Activated B cell treated with CpG ODN at 0.5 μM for 24 hours (primary cell): ENCODE data around the gene TOMT. TPM values are rescaled to one million over a fixed set of nuclear protein-coding genes. Genes with fewer than 3 reads are reported as not detected.

Experiments used
- ATAC-seq: fragments of 200-7000 bp; cut with Tn5 transposase; one replicate; pipeline ENCODE4 v1.10.0; 2021; ENCODE audit warnings: low read depth, mild to moderate bottlenecking, moderate library complexity
- CTCF ChIA-PET: fragments of 350-600 bp; sonication (Branson Sonifier 250); formaldehyde crosslinking; loops from one replicate; lab custom pipeline; 2021; ENCODE audit warnings: antibody characterized with exemption; lab: Charles Lee
- POLR2A ChIA-PET: fragments of 350-600 bp; sonication (Branson Sonifier 250); formaldehyde crosslinking; loops from one replicate; lab custom pipeline; 2021; ENCODE audit warnings: antibody characterized with exemption; lab: Charles Lee
- DNase-seq: peaks from one replicate; pipeline ENCODE4 v3.0.0; 2022
- H3K27ac Mint-ChIP-seq: one replicate; pipeline ENCODE4 v1.8.0; 2020; ENCODE audit warnings: mixed read lengths
- H3K27me3 Mint-ChIP-seq: one replicate; pipeline ENCODE4 v1.8.0; 2021; ENCODE audit warnings: mixed read lengths
- H3K36me3 Mint-ChIP-seq: one replicate; pipeline ENCODE4 v1.8.0; 2021; ENCODE audit warnings: low read depth, mixed read lengths
- H3K4me1 Mint-ChIP-seq: one replicate; pipeline ENCODE4 v1.8.0; 2021; ENCODE audit warnings: mixed read lengths
- H3K4me3 Mint-ChIP-seq: one replicate; pipeline ENCODE4 v1.8.0; 2020; ENCODE audit warnings: mild to moderate bottlenecking, mixed read lengths
- H3K9me3 Mint-ChIP-seq: one replicate; pipeline ENCODE4 v1.8.0; 2020; ENCODE audit warnings: mixed read lengths
- intact Hi-C: fragments of 100-400 bp; cut with micrococcal nuclease; formaldehyde crosslinking; loops from one replicate; pipeline ENCODE4 v1.15.1; 2024
- total RNA-seq: library from RNA; stranded (reverse); gene quantifications from 2 replicates; pipeline ENCODE4 v1.2.3, GENCODE V29; 2022
- TF ChIP-seq, protein P1 (sequence below): fragments of 200-600 bp; IDR thresholded peaks from one replicate; pipeline ENCODE4 v1.8.0; 2022; ENCODE audit warnings: antibody characterized with exemption, mild to moderate bottlenecking

TOMT gene
- total RNA-seq, 1 donor from 2014 or later = not detected

DNA sequence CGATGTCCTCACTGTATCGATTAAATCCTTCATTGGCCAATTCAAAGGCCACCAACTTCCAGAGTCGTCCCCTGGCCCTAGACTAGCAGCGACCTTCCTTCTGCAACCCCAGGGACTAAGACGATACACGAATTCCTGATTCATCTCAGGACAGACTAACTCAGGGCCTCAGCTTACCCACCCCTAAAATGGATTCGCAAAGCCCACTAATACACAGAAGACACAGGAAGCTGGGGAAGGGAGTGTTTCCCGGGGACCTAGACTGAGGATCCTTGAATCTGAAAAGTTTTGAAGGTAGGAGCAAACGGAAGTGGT is 3.1 kb upstream of the TOMT start:
- Mint-ChIP-seq H3K4me1 (peaks cover 46% of the 10 kb centered on the region), H3K27me3 (no peaks in the 10 kb centered on the region), H3K9me3 (no peaks in the 10 kb centered on the region), H3K4me3 (peak overlapping the region; percentile 96), H3K36me3 (peaks cover 54% of the 10 kb centered on the region), H3K27ac (peak overlapping the region; percentile 93)
- DNase-seq = no peak
- ATAC-seq = peak; percentile 1
- intact Hi-C loops = loop anchor here (2.0 kb wide), 2 partner anchors 62 to 120 kb away; no protein-coding TSS in a partner anchor
- CTCF ChIA-PET = interaction anchor here (2.3 to 5.0 kb wide), 2 partner anchors 12 to 77 kb away, joined by 15 to 22 read pairs; no protein-coding TSS in a partner anchor
- TF ChIP-seq, protein P1, sequence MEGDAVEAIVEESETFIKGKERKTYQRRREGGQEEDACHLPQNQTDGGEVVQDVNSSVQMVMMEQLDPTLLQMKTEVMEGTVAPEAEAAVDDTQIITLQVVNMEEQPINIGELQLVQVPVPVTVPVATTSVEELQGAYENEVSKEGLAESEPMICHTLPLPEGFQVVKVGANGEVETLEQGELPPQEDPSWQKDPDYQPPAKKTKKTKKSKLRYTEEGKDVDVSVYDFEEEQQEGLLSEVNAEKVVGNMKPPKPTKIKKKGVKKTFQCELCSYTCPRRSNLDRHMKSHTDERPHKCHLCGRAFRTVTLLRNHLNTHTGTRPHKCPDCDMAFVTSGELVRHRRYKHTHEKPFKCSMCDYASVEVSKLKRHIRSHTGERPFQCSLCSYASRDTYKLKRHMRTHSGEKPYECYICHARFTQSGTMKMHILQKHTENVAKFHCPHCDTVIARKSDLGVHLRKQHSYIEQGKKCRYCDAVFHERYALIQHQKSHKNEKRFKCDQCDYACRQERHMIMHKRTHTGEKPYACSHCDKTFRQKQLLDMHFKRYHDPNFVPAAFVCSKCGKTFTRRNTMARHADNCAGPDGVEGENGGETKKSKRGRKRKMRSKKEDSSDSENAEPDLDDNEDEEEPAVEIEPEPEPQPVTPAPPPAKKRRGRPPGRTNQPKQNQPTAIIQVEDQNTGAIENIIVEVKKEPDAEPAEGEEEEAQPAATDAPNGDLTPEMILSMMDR = no peak
- POLR2A ChIA-PET = interaction anchor here (0.6 to 4.9 kb wide), 5 partner anchors 10 to 175 kb away, joined by 3 to 31 read pairs (median 7); partner anchors contain the start of genes ANAPC15, RNF121 and XNDC1N

DNA sequence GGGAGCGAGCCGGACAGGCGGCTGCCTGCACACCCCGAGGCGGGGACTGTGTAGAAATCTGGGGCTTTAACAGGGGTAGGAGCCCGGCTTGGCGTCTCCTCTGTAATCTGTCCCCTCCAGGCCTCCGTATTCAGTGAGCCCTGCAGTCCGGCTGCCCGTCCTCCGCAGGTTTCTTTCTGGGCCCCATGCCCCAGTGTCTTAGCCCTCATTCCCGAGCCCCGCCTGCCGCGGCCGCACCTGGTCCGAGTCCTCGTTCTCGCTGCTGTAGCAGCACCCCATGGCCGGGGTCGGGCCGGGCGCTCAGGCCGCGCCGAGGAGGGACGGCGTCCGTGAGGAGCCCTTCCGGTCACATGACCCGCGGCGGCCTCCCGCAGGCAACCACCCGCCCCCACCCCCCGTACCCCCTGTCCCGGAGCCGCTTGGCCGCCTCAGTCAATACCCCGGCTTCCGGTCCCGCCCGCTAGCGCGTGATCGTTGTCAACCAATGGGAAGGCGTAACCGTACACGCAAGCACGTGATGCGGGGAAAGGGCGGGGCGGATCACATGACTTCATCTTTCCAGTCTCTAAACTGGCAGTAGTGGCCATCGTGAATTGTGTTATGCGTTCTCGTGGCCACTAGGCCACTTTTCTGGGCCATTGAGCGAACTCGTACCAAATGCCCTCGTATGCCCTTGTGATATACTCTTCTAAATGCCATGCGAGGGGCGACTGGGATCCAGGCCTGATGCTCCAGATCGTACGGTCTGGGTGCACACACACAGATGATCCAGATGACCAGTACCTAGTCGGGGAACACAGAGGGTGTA is 2.6 kb upstream of the TOMT start, which contains the start of gene LAMTOR1:
LAMTOR1 (minus strand) TSS at position 352 of the 808 bp plus-strand sequence; CDS start at position 279, 73 bp downstream.
- H3K4me1 Mint-ChIP-seq = peaks cover 46% of the 10 kb centered on the region
- TF ChIP-seq, protein P1 = no peak
- CTCF ChIA-PET = interaction anchor here (2.3 to 5.0 kb wide), 2 partner anchors 12 to 78 kb away, joined by 15 to 22 read pairs; no protein-coding TSS in a partner anchor
- peaks cover 52% of the 10 kb centered on the region for H3K36me3 Mint-ChIP-seq
- POLR2A ChIA-PET = interaction anchor here (0.6 to 4.9 kb wide), 6 partner anchors 10 to 175 kb away, joined by 3 to 31 read pairs (median 6); partner anchors contain the start of genes ANAPC15, RNF121 and XNDC1N
- DNase-seq = peak; percentile 93
- intact Hi-C loops = loop anchor here (1.0 to 2.0 kb wide), 5 partner anchors 9 to 120 kb away; partner anchors contain the start of genes ANAPC15, LRRC51 and NUMA1
- H3K4me3 Mint-ChIP-seq = peak within 1 kb of the TSS; percentile 96
- peak; percentile 96 for ATAC-seq
- no peaks in the 10 kb centered on the region for H3K27me3 Mint-ChIP-seq
- H3K9me3 Mint-ChIP-seq = no peaks in the 10 kb centered on the region
- H3K27ac Mint-ChIP-seq = peak within 1 kb of the TSS; percentile 93

DNA sequence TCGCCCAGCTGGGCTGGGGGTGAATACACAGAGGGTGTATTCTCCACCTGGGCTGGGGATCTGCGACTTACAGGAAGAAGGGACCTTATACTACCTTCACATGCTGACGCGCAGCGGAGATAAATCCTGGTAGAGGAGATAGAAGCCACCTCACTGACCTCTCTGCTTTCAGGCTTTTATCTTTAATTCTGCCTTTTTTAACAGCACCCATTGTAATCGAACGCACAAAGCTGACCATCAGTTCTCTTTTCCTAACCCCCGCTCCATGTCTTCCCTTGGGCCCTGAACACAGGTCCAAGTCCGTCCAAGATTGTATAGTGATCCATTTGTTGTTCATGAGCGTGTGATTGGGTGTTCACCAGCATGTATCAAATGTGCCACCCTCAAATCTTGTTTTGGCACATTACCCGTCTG is 2.0 kb upstream of the TOMT start:
- Mint-ChIP-seq H3K27ac (peak overlapping the region; percentile 93), H3K9me3 (no peaks in the 10 kb centered on the region), H3K27me3 (no peaks in the 10 kb centered on the region), H3K4me1 (peaks cover 46% of the 10 kb centered on the region), H3K4me3 (peak overlapping the region; percentile 96), H3K36me3 (peaks cover 46% of the 10 kb centered on the region)
- ATAC-seq = no peak
- intact Hi-C loops = loop anchor here (1.0 to 2.0 kb wide), 5 partner anchors 9 to 119 kb away; partner anchors contain the start of genes ANAPC15, LRRC51 and NUMA1
- TF ChIP-seq, protein P1 = no peak
- CTCF ChIA-PET = no interaction called here
- no peak for DNase-seq
- POLR2A ChIA-PET = interaction anchor here (0.8 to 4.9 kb wide), 3 partner anchors 9 to 68 kb away, joined by 3 to 31 read pairs (median 4); partner anchors contain the start of gene ANAPC15

DNA sequence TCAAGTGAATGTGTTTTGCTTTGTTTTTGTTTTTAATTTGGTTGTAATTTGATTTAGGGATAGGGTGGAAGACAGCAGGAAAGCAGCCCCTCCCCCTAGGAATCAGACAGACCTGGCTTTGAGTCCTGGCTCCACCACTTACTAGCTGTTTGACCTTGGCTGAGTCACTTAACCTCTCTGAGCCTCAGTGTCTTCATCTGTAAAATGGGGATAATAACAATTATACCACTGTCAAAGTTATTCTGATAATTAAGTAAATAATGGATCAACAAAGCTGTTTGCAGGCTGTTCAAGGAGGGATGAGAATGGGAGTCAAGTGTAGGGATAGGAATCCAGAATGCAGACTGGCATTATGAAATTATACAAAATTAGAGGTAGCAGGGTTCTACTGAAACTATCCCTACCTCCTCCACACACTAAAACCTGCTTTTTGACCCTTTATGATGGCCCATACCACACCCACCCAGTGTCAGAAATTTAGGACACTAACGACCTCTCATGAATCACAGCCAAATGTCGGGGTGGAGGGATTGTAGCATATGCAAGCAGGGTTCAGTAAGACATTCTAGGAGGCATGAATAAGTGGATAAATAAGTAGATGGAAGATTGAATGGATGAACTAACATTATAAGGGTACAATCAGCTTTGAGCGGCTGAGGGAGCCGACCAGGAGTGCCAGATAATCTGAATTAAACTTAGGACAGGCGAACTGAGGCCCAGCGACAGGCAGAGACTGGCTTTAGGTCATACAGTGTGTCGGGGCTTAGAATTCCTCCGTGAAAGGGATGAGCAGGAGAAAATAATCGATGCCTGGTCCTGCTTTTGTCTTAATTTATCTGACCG is 5.8 kb downstream of the TOMT start:
- no peaks in the 10 kb centered on the region for H3K9me3 Mint-ChIP-seq
- intact Hi-C loops = loop anchor here (1.0 to 5.0 kb wide), 7 partner anchors 8 to 324 kb away; partner anchors contain the start of genes CLPB, LAMTOR1, LRRC51 and NUMA1
- TF ChIP-seq, protein P1 = no peak
- peak overlapping the region; percentile 100 for H3K27ac Mint-ChIP-seq
- no peak for DNase-seq
- peaks cover 27% of the 10 kb centered on the region for H3K36me3 Mint-ChIP-seq
- no peak for ATAC-seq
- ChIA-PET CTCF (interaction anchor here (1.7 kb wide), 1 partner anchor 86 kb away, joined by 5 read pairs; no protein-coding TSS in a partner anchor), POLR2A (interaction anchor here (0.6 to 3.1 kb wide), 15 partner anchors 9 to 760 kb away, joined by 3 to 34 read pairs (median 6); partner anchors contain the start of genes INPPL1, LAMTOR1, RNF121 and XNDC1N)
- H3K4me3 Mint-ChIP-seq = peak overlapping the region; percentile 97
- H3K4me1 Mint-ChIP-seq = peaks cover 25% of the 10 kb centered on the region
- H3K27me3 Mint-ChIP-seq = peaks cover 8% of the 10 kb centered on the region
